ENCODE data around the gene MFSD2B. TPM values are rescaled to one million over a fixed set of nuclear protein-coding genes. Genes with fewer than 3 reads are reported as not detected.

The MFSD2B gene
- total and polyA plus RNA-seq, 2 donors (not counting 3 experiments of a cell fraction or from before 2014, with no cell fraction given), result 0.29 to 0.82 TPM

DNA sequence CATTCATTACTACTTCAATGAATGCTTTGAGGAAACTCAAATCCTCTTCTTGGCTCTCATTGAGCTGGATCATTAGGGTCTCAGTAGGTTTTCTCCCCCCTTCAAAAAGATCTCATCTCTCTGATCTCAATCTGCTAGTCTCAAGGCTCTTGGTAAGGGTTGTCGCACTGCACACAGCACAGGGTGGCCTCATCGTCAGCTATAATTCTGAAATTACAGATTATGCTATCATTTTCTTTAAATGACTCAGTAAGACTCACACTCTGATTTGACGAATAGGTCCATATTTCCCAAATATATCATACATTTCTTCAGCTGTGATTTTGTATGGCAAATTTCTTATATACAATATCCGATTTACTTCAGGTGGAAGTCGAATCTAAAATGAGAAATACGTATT, 63.9 kb downstream of the MFSD2B start:
- H3K4me2 ChIP-seq (ENCODE audit: insufficient read depth, low read length), result no peak overlapping the region
- peaks cover 12% of the 10 kb centered on the region for H3K4me1 ChIP-seq (ENCODE audit: control insufficient read depth, extremely low read depth, insufficient read depth, low read length)
- ChIA-PET POLR2A (no interaction called here), CTCF (interaction anchor here (1.7 to 2.2 kb wide), 2 partner anchors 10 to 147 kb away, joined by 6 to 9 read pairs; partner anchors contain the start of genes ATAD2B and TP53I3)
- H3K9me1 ChIP-seq (replicated peaks; ENCODE audit: control insufficient read depth, extremely low read depth, insufficient read depth, low read length), result no peaks in the 10 kb centered on the region
- H3K79me2 ChIP-seq (ENCODE audit: control insufficient read depth, insufficient read depth, low read length), result peaks cover 37% of the 10 kb centered on the region
- H3K27ac ChIP-seq (ENCODE audit: insufficient read depth, low read depth, low read length), result no peak overlapping the region
- H2AFZ ChIP-seq (ENCODE audit: low read depth, low read length), result no peak overlapping the region
- dilution Hi-C loops (cut with MboI; ENCODE audit: extremely low pct_ligation_motif_present, low sequenced_read_pairs), result no loop called here
- no peaks in the 10 kb centered on the region for H3K9me3 ChIP-seq (replicated peaks; ENCODE audit: control insufficient read depth, insufficient read depth, low read length)
- no peak for TF ChIP-seq FOS (IDR thresholded peaks at IDR 0.05; ENCODE audit: borderline replicate concordance, insufficient read depth, low read length)
- TF ChIP-seq POLR2AphosphoS5 (IDR thresholded peaks at IDR 0.05; ENCODE audit: insufficient read depth, low read depth, low read length), result no peak
- TF ChIP-seq POLR2A (IDR thresholded peaks at IDR 0.05; ENCODE audit: low read depth, low read length), result no peak
- no peak for TF ChIP-seq GATA2 (IDR thresholded peaks at IDR 0.05; ENCODE audit: insufficient read depth, insufficient read length, low read depth, low read length)
- TF ChIP-seq, protein P1, sequence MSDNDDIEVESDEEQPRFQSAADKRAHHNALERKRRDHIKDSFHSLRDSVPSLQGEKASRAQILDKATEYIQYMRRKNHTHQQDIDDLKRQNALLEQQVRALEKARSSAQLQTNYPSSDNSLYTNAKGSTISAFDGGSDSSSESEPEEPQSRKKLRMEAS (IDR thresholded peaks at IDR 0.05; ENCODE audit: insufficient read depth, insufficient read length), result no peak
- no peak for TF ChIP-seq MYC (IDR thresholded peaks at IDR 0.05; ENCODE audit: low read depth, low read length)
- no peak for TF ChIP-seq JUN (IDR thresholded peaks at IDR 0.05; ENCODE audit: borderline replicate concordance, insufficient read depth, insufficient read length, low read depth)
- TF ChIP-seq, protein P2, sequence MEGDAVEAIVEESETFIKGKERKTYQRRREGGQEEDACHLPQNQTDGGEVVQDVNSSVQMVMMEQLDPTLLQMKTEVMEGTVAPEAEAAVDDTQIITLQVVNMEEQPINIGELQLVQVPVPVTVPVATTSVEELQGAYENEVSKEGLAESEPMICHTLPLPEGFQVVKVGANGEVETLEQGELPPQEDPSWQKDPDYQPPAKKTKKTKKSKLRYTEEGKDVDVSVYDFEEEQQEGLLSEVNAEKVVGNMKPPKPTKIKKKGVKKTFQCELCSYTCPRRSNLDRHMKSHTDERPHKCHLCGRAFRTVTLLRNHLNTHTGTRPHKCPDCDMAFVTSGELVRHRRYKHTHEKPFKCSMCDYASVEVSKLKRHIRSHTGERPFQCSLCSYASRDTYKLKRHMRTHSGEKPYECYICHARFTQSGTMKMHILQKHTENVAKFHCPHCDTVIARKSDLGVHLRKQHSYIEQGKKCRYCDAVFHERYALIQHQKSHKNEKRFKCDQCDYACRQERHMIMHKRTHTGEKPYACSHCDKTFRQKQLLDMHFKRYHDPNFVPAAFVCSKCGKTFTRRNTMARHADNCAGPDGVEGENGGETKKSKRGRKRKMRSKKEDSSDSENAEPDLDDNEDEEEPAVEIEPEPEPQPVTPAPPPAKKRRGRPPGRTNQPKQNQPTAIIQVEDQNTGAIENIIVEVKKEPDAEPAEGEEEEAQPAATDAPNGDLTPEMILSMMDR (IDR thresholded peaks at IDR 0.05; ENCODE audit: extremely low read depth in 1 of 2, insufficient read depth in 1 of 2, low read depth in 1 of 2, low read length in 2 of 2), result no peak
- no peak for TF ChIP-seq EZH2 (IDR thresholded peaks at IDR 0.05; ENCODE audit: borderline replicate concordance, low read depth, low read length, severe bottlenecking)
- H3K27me3 ChIP-seq (ENCODE audit: control insufficient read depth in 2 of 2, insufficient read depth in 2 of 2, low read length in 2 of 2), result no peaks in the 10 kb centered on the region
- no peaks in the 10 kb centered on the region for H4K20me1 ChIP-seq (replicated peaks; ENCODE audit: control insufficient read depth, extremely low read depth, insufficient read depth, low read length)
- peaks cover 3 to 6% of the 10 kb centered on the region in 2 experiments for H3K36me3 ChIP-seq (ENCODE audit: control insufficient read depth in 2 of 2, extremely low read depth in 1 of 2, insufficient read depth in 2 of 2, low read length in 2 of 2)
- intact Hi-C loops (cut with micrococcal nuclease), result no loop called here
- no peak overlapping the region for H3K4me3 ChIP-seq (replicated peaks in 1 of 3; ENCODE audit: insufficient read depth in 1 of 3, low read depth in 1 of 3, low read length in 3 of 3)
- no TSS peak for BruUV-seq (replicated peaks)
- DNase-seq (ENCODE audit: low read depth, low spot score), result no peak
- H3K9ac ChIP-seq (replicated peaks; ENCODE audit: extremely low read depth, insufficient read depth, low read length), result no peak overlapping the region
- FAIRE-seq, result no peak
